DOHH2 (cell line): ENCODE data around the gene SAP130.

Source experiments
- H3F3A ChIP-seq: fragments of 200-600 bp; sonication (generic), shearing (Covaris generic); 2 replicates; pipeline ENCODE4 v1.6.0; 2016; ENCODE audit warnings: antibody characterized with exemption, mild to moderate bottlenecking; ENCODE audit not compliant: control insufficient read depth, insufficient read depth
- H3K27ac ChIP-seq: fragments of 200-600 bp; sonication (generic); 2 replicates; pipeline ENCODE4 v1.5.1; 2014; ENCODE audit warnings: low read depth, mild to moderate bottlenecking, low read length, moderate library complexity
- H3K27me3 ChIP-seq: fragments of 200-600 bp; sonication (generic); 2 replicates; pipeline ENCODE4 v1.6.1; 2014; ENCODE audit warnings: mild to moderate bottlenecking, low read length, mixed read lengths; ENCODE audit not compliant: control insufficient read depth
- H3K36me3 ChIP-seq: fragments of 200-600 bp; sonication (generic); 2 replicates; pipeline ENCODE4 v1.6.1; 2014; ENCODE audit warnings: mild to moderate bottlenecking, low read length, moderate library complexity, mixed read lengths; ENCODE audit not compliant: control insufficient read depth
- H3K4me1 ChIP-seq: fragments of 200-600 bp; sonication (generic); 2 replicates; pipeline ENCODE4 v1.6.1; 2014; ENCODE audit warnings: mild to moderate bottlenecking, low read length, mixed read lengths; ENCODE audit not compliant: control insufficient read depth
- H3K4me2 ChIP-seq: fragments of 200-600 bp; sonication (generic); 2 replicates; pipeline ENCODE4 v1.6.0; 2014; ENCODE audit warnings: mild to moderate bottlenecking, low read length, moderate library complexity
- H3K4me3 ChIP-seq: fragments of 200-600 bp; sonication (generic); 2 replicates; pipeline ENCODE4 v1.5.1; 2014; ENCODE audit warnings: mild to moderate bottlenecking, low read length, mixed read lengths
- H3K79me2 ChIP-seq: fragments of 200-600 bp; sonication (generic); 2 replicates; pipeline ENCODE4 v1.6.1; 2014; ENCODE audit warnings: mild to moderate bottlenecking, low read length, mixed read lengths; ENCODE audit not compliant: control insufficient read depth
- H3K9me2 ChIP-seq: fragments of 200-600 bp; sonication (generic); replicated peaks from 2 replicates; pipeline ENCODE4 v1.6.1; 2014; ENCODE audit warnings: mild to moderate bottlenecking, low read length, mixed read lengths; ENCODE audit not compliant: control insufficient read depth
- H3K9me3 ChIP-seq: fragments of 200-600 bp; sonication (generic); 2 replicates; pipeline ENCODE4 v1.6.1; 2014; ENCODE audit warnings: antibody characterized with exemption, low read length, mixed read lengths; ENCODE audit not compliant: control insufficient read depth, insufficient read depth
- H4K20me1 ChIP-seq: fragments of 200-600 bp; sonication (generic); 2 replicates; pipeline ENCODE4 v1.6.0; 2014; ENCODE audit warnings: low read depth, mild to moderate bottlenecking, antibody characterized with exemption, low read length, moderate library complexity; ENCODE audit not compliant: control insufficient read depth, insufficient read depth
- CTCF ChIP-seq: fragments of 200-600 bp; sonication (generic); IDR thresholded peaks from one replicate; pipeline ENCODE4 v1.5.1; 2014; ENCODE audit warnings: antibody characterized with exemption, mild to moderate bottlenecking, low read depth, low read length; ENCODE audit not compliant: poor library complexity, severe bottlenecking
- EZH2phosphoT487 ChIP-seq: fragments of 200-600 bp; sonication (generic); IDR thresholded peaks from 2 replicates; pipeline ENCODE4 v1.6.1; 2017; ENCODE audit warnings: borderline replicate concordance, mild to moderate bottlenecking, antibody characterized with exemption, low read length, moderate library complexity, mixed read lengths

SAP130 gene

DNA sequence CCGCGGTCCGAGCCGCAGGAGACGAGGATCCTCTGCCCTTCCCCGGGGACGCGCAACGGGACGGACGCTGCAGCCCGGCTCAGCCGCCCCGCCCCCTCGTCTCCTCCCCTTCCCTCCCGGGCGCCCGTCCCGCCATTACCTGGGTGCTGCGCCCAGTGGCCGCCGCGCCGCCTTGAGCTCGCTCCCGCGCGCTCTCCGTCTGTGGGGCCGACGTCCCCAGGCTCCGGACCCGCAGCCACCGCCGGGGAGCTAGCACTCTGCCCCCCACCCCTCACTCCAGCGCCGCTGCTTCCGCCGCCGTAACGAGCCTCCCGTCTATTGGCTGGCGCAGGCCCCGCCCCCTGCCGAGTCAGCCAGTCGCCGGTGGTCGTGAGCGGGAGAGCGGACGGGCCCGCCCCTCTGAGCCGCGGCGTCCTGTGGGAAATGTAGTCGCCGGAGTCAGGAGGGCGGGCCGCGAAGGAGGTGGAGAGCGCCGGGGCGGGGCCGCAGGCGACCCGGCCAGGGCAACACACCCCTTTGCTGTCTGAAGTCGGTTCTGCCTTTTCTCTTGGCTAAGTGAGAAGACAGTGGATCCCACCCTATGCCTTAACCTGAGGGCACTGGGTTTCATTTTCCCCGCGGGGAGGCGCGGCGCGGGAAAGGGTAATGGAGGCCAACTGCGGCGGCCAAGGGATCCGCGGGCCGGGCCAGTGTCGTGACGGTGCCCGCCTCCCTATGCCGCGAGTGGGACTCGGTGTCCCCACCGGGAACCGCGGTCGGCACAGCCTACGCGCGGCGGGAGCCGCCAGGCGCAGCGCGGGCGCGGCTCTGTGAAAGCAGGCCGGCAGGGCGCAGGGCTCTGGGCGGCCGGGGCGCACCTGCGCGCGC, at the start of gene SAP130:
Gene SAP130 (minus strand): TSS at position 259 of the 867 bp plus-strand sequence. CDS start 1,767 bp downstream, outside the sequence.
- no peak for TF ChIP-seq EZH2phosphoT487
- peaks cover 14% of the 10 kb centered on the region for H3K4me1 ChIP-seq
- peaks cover 34% of the 10 kb centered on the region for H3K79me2 ChIP-seq
- no peaks in the 10 kb centered on the region for H3K9me2 ChIP-seq
- H3K9me3 ChIP-seq, result peaks cover 15% of the 10 kb centered on the region
- H3K4me3 ChIP-seq, result peak within 1 kb of the TSS; percentile 94
- H4K20me1 ChIP-seq, result peaks cover 8% of the 10 kb centered on the region; the same call in 1 of the 2 replicates
- H3F3A ChIP-seq, result no peaks in the 10 kb centered on the region
- H3K27ac ChIP-seq, result peak within 1 kb of the TSS; percentile 73
- no peaks in the 10 kb centered on the region for H3K27me3 ChIP-seq
- H3K36me3 ChIP-seq, result peaks cover 12% of the 10 kb centered on the region; the same call in 1 of the 2 replicates
- peak within 1 kb of the TSS; percentile 98 for H3K4me2 ChIP-seq

DNA sequence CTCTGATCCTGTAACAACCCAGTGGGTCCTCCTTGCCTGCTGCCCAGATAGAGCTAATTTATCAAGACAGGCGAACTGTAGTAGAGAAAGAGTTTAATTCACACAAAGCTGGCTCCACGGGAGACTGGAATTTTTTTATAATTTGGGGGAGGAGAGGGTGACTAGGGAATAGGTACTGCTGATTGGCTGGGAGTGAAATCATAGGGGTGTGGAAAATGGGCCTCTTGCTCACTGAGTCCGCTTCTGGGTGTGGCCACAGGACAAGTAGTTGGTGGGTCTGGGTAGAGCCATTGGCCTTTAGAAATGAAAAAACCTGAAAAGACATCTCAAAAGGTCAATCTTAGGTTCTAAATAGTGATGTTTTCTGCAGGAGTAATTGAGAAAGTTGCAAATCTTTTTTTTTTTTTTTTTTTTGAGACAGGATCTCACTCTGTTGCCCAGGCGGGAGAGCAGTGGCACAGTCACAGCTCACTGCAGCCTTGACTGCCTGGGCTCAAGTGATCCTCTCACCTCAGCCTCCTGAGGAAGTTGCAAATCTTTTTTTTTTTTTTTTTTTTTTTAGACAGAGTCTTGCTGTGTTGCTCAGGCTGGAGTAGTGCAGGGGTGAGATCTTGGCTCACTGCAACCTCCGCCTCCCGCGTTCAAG, 48.7 kb upstream of the SAP130 start:
- H3K4me3 ChIP-seq, result no peak overlapping the region
- no peaks in the 10 kb centered on the region for H3K9me3 ChIP-seq
- no peaks in the 10 kb centered on the region for H3K36me3 ChIP-seq
- H3K4me2 ChIP-seq, result peak overlapping the region; percentile 19
- no peak for TF ChIP-seq EZH2phosphoT487
- no peak for TF ChIP-seq CTCF
- H3K79me2 ChIP-seq, result no peaks in the 10 kb centered on the region
- no peaks in the 10 kb centered on the region for H3F3A ChIP-seq
- H3K9me2 ChIP-seq, result no peaks in the 10 kb centered on the region
- no peaks in the 10 kb centered on the region for H4K20me1 ChIP-seq
- H3K27me3 ChIP-seq, result no peaks in the 10 kb centered on the region
- H3K4me1 ChIP-seq, result peaks cover 14% of the 10 kb centered on the region
- H3K27ac ChIP-seq, result no peak overlapping the region

DNA sequence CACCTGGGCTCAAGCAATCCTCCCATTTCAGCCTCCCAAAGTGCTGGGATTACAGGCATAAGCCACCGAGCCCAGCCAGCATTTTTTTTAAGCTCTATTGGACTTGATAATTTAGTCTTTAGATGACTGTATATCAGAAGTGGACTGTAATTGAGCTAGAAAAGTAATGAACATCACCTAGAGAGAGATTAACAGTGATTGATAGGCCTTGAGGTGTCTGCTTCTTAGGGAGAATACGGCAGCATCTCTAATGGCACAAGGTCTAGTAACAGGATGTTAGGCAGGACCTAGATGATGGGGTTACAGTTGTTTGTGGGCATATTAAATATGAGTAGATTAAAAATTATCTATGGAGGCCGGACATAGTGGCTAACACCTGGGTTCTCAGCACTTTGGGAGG, 45.4 kb upstream of the SAP130 start:
- Histone ChIP-seq H3K27me3 (no peaks in the 10 kb centered on the region), H3K36me3 (no peaks in the 10 kb centered on the region), H3K4me2 (no peak overlapping the region), H3F3A (no peaks in the 10 kb centered on the region), H3K4me3 (no peak overlapping the region), H3K9me2 (no peaks in the 10 kb centered on the region), H3K27ac (no peak overlapping the region), H3K79me2 (no peaks in the 10 kb centered on the region), H3K9me3 (no peaks in the 10 kb centered on the region), H3K4me1 (peaks cover 14% of the 10 kb centered on the region), H4K20me1 (no peaks in the 10 kb centered on the region)
- TF ChIP-seq EZH2phosphoT487 (no peak), CTCF (no peak)

GRCh38 chr2:128069769-128070168, 41.9 kb upstream of the SAP130 start:
- no peak overlapping the region for H3K4me2 ChIP-seq
- TF ChIP-seq CTCF (no peak), EZH2phosphoT487 (no peak)
- H3K9me2 ChIP-seq, result no peaks in the 10 kb centered on the region
- no peak overlapping the region for H3K27ac ChIP-seq
- no peaks in the 10 kb centered on the region for H3K9me3 ChIP-seq
- no peaks in the 10 kb centered on the region for H3K27me3 ChIP-seq
- H3K4me1 ChIP-seq, result no peaks in the 10 kb centered on the region
- H4K20me1 ChIP-seq, result no peaks in the 10 kb centered on the region
- no peak overlapping the region for H3K4me3 ChIP-seq
- H3K36me3 ChIP-seq, result no peaks in the 10 kb centered on the region
- H3K79me2 ChIP-seq, result no peaks in the 10 kb centered on the region
- H3F3A ChIP-seq, result no peaks in the 10 kb centered on the region
